ENCODE results near the gene RAB11FIP4.

The RAB11FIP4 gene

GRCh38 chr17:31443386-31443785 lies 51.9 kb downstream of the RAB11FIP4 start:
- TF ChIP-seq CTCF (IDR thresholded peaks at IDR 0.05), result no peak
- Histone ChIP-seq H3K4me3 (no peak overlapping the region), H3K27ac (no peak overlapping the region)
- DNase-seq (ENCODE audit: low spot score), result no peak

DNA sequence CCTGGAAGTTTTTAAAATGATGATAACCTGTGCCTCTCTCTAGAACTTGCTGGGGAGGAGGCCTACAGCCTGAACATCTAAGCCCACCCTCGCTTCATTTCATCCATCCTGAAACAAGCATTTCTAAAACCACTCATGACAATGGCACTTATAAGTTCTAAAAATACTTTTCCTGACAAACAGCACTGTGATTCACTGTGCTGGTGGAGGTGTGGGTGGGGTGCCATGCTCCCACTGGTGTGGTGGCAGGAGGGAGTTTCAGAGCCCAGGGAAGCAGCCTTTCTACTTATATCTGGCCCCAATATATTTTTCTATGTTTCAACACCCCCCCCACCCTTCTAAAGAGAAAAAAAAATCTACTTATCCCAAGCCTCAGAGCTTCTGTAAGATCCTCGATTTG lies 52.6 kb downstream of the RAB11FIP4 start:
- no peak for TF ChIP-seq CTCF (IDR thresholded peaks at IDR 0.05)
- DNase-seq (ENCODE audit: low spot score), result no peak
- no peak overlapping the region for H3K4me3 ChIP-seq
- H3K27ac ChIP-seq, result no peak overlapping the region

DNA sequence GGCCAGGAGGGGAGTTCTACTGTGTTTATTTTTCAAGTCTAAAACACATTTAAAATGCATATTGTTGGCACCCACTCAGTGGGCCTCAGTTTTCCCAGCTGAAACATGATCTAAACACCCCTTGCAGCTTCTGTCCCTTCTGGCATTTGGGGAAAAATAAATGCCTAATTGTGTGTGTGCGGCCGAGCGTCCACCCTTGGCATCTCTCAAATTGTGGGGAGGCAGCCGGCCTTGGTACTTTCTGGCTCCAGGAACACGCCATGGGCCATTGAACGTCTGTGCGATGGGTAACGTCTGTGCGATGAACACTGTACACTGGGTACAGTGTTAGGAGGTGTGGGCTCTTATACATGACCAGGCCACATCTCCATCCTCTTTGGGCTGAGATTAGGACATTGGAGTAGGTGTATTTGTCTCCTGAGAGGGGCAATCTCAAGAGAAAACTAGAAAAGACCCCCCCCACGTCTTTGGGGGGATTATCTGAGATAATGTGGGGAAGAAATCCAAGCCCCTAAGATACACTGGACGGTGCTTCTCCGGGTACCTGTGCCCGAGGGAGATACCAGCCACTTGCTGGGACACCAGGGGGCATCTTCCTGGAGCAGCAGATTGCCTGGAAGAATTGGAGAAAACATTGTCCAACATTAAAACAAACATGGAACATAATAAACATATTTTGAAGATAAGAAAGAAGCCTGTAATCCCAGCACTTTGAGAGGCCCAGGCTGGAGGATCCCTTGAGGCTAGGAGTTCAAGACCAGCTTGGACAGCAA lies 54.9 kb downstream of the RAB11FIP4 start:
- H3K27ac ChIP-seq, result no peak overlapping the region
- DNase-seq (ENCODE audit: low spot score), result no peak
- no peak overlapping the region for H3K4me3 ChIP-seq
- no peak for TF ChIP-seq CTCF (IDR thresholded peaks at IDR 0.05)

DNA sequence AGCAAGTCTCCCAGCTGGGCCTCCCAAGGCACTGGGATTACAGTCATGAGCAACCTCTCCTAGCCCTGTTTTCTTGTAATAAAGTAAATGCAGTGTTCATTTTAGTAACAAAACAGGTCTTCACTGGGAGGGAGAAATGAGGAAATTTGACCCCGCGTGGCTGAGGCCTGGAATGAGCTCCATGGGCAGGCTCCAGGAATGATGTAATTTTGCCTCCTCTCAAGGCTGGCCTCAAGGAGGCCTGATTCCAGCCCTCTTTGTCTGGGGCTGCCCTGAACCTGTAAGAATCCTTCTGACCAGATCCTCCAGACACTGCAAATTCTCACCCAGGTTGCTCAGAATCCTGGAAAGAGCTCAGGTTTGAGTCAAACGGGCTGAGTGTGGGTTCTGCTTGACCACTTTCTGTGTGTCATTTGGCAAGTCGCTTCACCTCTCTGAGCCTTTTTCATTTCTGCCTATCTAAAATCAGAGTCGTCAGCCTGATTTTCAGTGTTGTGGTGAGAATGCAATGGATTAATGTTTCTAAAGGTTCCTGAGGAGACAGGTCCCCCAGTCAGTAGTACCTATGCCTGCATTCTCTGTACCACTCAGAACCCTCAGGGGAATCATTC lies 57.1 kb downstream of the RAB11FIP4 start:
- TF ChIP-seq CTCF (IDR thresholded peaks at IDR 0.05), result no peak
- DNase-seq (ENCODE audit: low spot score), result no peak
- H3K4me3 ChIP-seq, result no peak overlapping the region
- H3K27ac ChIP-seq, result no peak overlapping the region

DNA sequence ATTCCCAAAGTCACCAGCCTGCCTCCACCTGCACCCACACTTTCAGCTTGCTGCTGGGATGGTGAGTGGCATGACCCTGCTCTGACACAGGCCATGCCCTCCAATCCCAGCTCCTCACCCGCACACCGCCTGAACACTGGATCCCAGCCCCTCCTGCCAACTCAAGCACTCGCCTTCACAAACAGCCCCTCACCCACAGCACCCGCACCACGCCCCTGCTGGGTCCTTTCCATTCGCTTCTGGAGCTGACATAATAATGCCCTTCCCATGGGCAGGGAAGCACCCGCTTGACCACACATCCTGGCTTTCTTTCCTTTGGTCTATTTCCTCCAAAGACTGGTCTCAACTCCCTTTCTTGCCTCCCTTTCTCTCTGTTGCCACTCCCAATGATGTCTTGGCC lies 57.6 kb downstream of the RAB11FIP4 start:
- no peak for DNase-seq (ENCODE audit: low spot score)
- no peak for TF ChIP-seq CTCF (IDR thresholded peaks at IDR 0.05)
- Histone ChIP-seq H3K27ac (no peak overlapping the region), H3K4me3 (no peak overlapping the region)

GRCh38 chr17:31449746-31450145 lies 58.3 kb downstream of the RAB11FIP4 start:
- no peak for TF ChIP-seq CTCF (IDR thresholded peaks at IDR 0.05)
- no peak overlapping the region for H3K27ac ChIP-seq

DNA sequence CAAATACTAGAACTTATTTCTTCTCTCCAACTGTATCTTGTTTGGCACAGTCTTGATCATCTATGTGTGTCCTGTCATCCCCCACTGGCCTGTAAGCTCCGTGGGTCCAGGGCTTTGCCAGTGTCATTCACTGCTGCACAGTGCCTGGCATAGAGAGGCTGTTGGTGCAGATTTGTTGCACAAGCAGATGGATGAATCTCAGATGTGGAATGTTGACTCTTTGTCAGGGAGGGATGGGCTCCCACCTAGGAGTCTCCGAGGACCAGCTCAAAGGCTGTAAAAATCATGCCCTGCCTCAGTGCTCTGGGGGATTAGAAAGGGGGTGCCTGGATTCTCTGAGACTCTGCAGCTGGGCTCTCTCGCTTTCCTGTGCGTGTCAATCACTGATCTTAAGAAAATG lies 60.6 kb downstream of the RAB11FIP4 start:
- no peak for DNase-seq (ENCODE audit: low spot score)
- H3K27ac ChIP-seq, result no peak overlapping the region
- no peak for TF ChIP-seq CTCF (IDR thresholded peaks at IDR 0.05)

More at GRCh38 chr17:31449746-31450145, 58.3 kb downstream of the RAB11FIP4 start:
- no peak overlapping the region for H3K4me3 ChIP-seq
- no peak for DNase-seq (ENCODE audit: low spot score)

More for the DNA sequence above, 60.6 kb downstream of the RAB11FIP4 start:
- no peak overlapping the region for H3K4me3 ChIP-seq

All from coronary artery (tissue), 2 donors.